Stimulated activated memory B cell treated with anti-CD40 and anti-IgM and Interleukin-4, amounts not matched to agents 10 μg/mL and 1 μg/mL and 100 μg/mL, for 72 hours (primary cell): Measurements from ENCODE around the gene DOCK9.
A peak's percentile ranks its signal among the peaks of the same experiment; 100 is the strongest.

ENCODE experiments used
- ATAC-seq: fragments of 150-1000 bp; cut with Tn5 transposase; 2 replicates; pipeline ENCODE4 v1.10.0; 2021
- H3K27ac Mint-ChIP-seq: one replicate; pipeline ENCODE4 v1.8.0; 2022; ENCODE audit warnings: mild to moderate bottlenecking, mixed read lengths
- H3K27me3 Mint-ChIP-seq: one replicate; pipeline ENCODE4 v1.8.0; 2022; ENCODE audit warnings: mixed read lengths
- H3K36me3 Mint-ChIP-seq: one replicate; pipeline ENCODE4 v1.8.0; 2022; ENCODE audit warnings: mixed read lengths
- H3K4me1 Mint-ChIP-seq: one replicate; pipeline ENCODE4 v1.8.0; 2022; ENCODE audit warnings: mixed read lengths
- H3K4me3 Mint-ChIP-seq: one replicate; pipeline ENCODE4 v1.8.0; 2022; ENCODE audit warnings: mild to moderate bottlenecking, moderate library complexity, mixed read lengths
- H3K9me3 Mint-ChIP-seq: one replicate; pipeline ENCODE4 v1.8.0; 2022; ENCODE audit warnings: mixed read lengths

DOCK9 gene

GRCh38 chr13:99003851-99004471 is 26.1 kb upstream of the DOCK9 start:
- H3K9me3 Mint-ChIP-seq = no peaks in the 10 kb centered on the region
- H3K27ac Mint-ChIP-seq = no peak overlapping the region
- no peaks in the 10 kb centered on the region for H3K27me3 Mint-ChIP-seq
- H3K36me3 Mint-ChIP-seq = no peaks in the 10 kb centered on the region
- H3K4me1 Mint-ChIP-seq = peaks cover 19% of the 10 kb centered on the region
- H3K4me3 Mint-ChIP-seq = no peak overlapping the region
- no peak for ATAC-seq

GRCh38 chr13:99003186-99003585 is 25.3 kb upstream of the DOCK9 start:
- Mint-ChIP-seq H3K27me3 (no peaks in the 10 kb centered on the region), H3K36me3 (no peaks in the 10 kb centered on the region), H3K27ac (no peak overlapping the region), H3K9me3 (no peaks in the 10 kb centered on the region), H3K4me3 (no peak overlapping the region), H3K4me1 (peaks cover 27% of the 10 kb centered on the region)
- ATAC-seq = no peak

GRCh38 chr13:99002172-99002710 is 24.4 kb upstream of the DOCK9 start:
- no peaks in the 10 kb centered on the region for H3K9me3 Mint-ChIP-seq
- no peak overlapping the region for H3K27ac Mint-ChIP-seq
- H3K36me3 Mint-ChIP-seq = no peaks in the 10 kb centered on the region
- ATAC-seq = no peak
- no peaks in the 10 kb centered on the region for H3K27me3 Mint-ChIP-seq
- H3K4me1 Mint-ChIP-seq = peaks cover 27% of the 10 kb centered on the region
- no peak overlapping the region for H3K4me3 Mint-ChIP-seq

GRCh38 chr13:99000137-99000536 is 22.3 kb upstream of the DOCK9 start:
- no peaks in the 10 kb centered on the region for H3K9me3 Mint-ChIP-seq
- H3K27me3 Mint-ChIP-seq = no peaks in the 10 kb centered on the region
- peaks cover 27% of the 10 kb centered on the region for H3K4me1 Mint-ChIP-seq
- no peak overlapping the region for H3K27ac Mint-ChIP-seq
- ATAC-seq = no peak
- no peaks in the 10 kb centered on the region for H3K36me3 Mint-ChIP-seq
- no peak overlapping the region for H3K4me3 Mint-ChIP-seq

- Mint-ChIP-seq H3K4me1 (peaks cover 27% of the 10 kb centered on the region), H3K9me3 (no peaks in the 10 kb centered on the region), H3K27me3 (no peaks in the 10 kb centered on the region), H3K36me3 (no peaks in the 10 kb centered on the region), H3K27ac (no peak overlapping the region), H3K4me3 (no peak overlapping the region)
- no peak for ATAC-seq
These were observed 21.7 kb upstream of the DOCK9 start for GRCh38 chr13:98999639-98999952.

- H3K4me3 Mint-ChIP-seq = no peak overlapping the region
- peak; percentile 68 for ATAC-seq
- no peak overlapping the region for H3K27ac Mint-ChIP-seq
- no peaks in the 10 kb centered on the region for H3K27me3 Mint-ChIP-seq
- peaks cover 27% of the 10 kb centered on the region for H3K4me1 Mint-ChIP-seq
- no peaks in the 10 kb centered on the region for H3K36me3 Mint-ChIP-seq
- H3K9me3 Mint-ChIP-seq = no peaks in the 10 kb centered on the region
These were observed 21.2 kb upstream of the DOCK9 start for GRCh38 chr13:98998831-98999638.

GRCh38 chr13:98997738-98998641 is 20.1 kb upstream of the DOCK9 start:
- Mint-ChIP-seq H3K27ac (no peak overlapping the region), H3K9me3 (no peaks in the 10 kb centered on the region), H3K4me3 (no peak overlapping the region)

GRCh38 chr13:98997011-98997730 is 19.3 kb upstream of the DOCK9 start:
- H3K27me3 Mint-ChIP-seq = no peaks in the 10 kb centered on the region
- H3K4me3 Mint-ChIP-seq = no peak overlapping the region
- H3K9me3 Mint-ChIP-seq = no peaks in the 10 kb centered on the region
- peaks cover 35% of the 10 kb centered on the region for H3K4me1 Mint-ChIP-seq
- H3K36me3 Mint-ChIP-seq = no peaks in the 10 kb centered on the region
- ATAC-seq = no peak
- no peak overlapping the region for H3K27ac Mint-ChIP-seq

More at GRCh38 chr13:98997738-98998641, 20.1 kb upstream of the DOCK9 start:
- H3K27me3 Mint-ChIP-seq = no peaks in the 10 kb centered on the region
- ATAC-seq = no peak
- peaks cover 27% of the 10 kb centered on the region for H3K4me1 Mint-ChIP-seq
- no peaks in the 10 kb centered on the region for H3K36me3 Mint-ChIP-seq

- Mint-ChIP-seq H3K4me1 (peaks cover 40% of the 10 kb centered on the region), H3K9me3 (no peaks in the 10 kb centered on the region), H3K27me3 (no peaks in the 10 kb centered on the region), H3K36me3 (no peaks in the 10 kb centered on the region), H3K4me3 (no peak overlapping the region), H3K27ac (no peak overlapping the region)
- ATAC-seq = no peak
These were observed 18.2 kb upstream of the DOCK9 start for GRCh38 chr13:98996046-98996445.

GRCh38 chr13:98994896-98995295 is 17.0 kb upstream of the DOCK9 start:
- no peak for ATAC-seq
- Mint-ChIP-seq H3K27ac (no peak overlapping the region), H3K9me3 (no peaks in the 10 kb centered on the region), H3K4me1 (peaks cover 29% of the 10 kb centered on the region), H3K4me3 (no peak overlapping the region), H3K36me3 (no peaks in the 10 kb centered on the region), H3K27me3 (no peaks in the 10 kb centered on the region)

- Mint-ChIP-seq H3K4me1 (peaks cover 21% of the 10 kb centered on the region), H3K27ac (no peak overlapping the region), H3K9me3 (no peaks in the 10 kb centered on the region), H3K27me3 (no peaks in the 10 kb centered on the region), H3K36me3 (no peaks in the 10 kb centered on the region), H3K4me3 (no peak overlapping the region)
- no peak for ATAC-seq
These were observed 16.2 kb upstream of the DOCK9 start for GRCh38 chr13:98994080-98994479.

- no peaks in the 10 kb centered on the region for H3K9me3 Mint-ChIP-seq
- H3K27ac Mint-ChIP-seq = no peak overlapping the region
- no peak overlapping the region for H3K4me3 Mint-ChIP-seq
- H3K4me1 Mint-ChIP-seq = peaks cover 13% of the 10 kb centered on the region
- no peak for ATAC-seq
- H3K36me3 Mint-ChIP-seq = no peaks in the 10 kb centered on the region
- no peaks in the 10 kb centered on the region for H3K27me3 Mint-ChIP-seq
These were observed 14.5 kb upstream of the DOCK9 start for GRCh38 chr13:98992355-98992754.

- H3K4me3 Mint-ChIP-seq = no peak overlapping the region
- ATAC-seq = no peak
- H3K27me3 Mint-ChIP-seq = no peaks in the 10 kb centered on the region
- H3K9me3 Mint-ChIP-seq = no peaks in the 10 kb centered on the region
- H3K27ac Mint-ChIP-seq = no peak overlapping the region
- H3K4me1 Mint-ChIP-seq = peaks cover 13% of the 10 kb centered on the region
- no peaks in the 10 kb centered on the region for H3K36me3 Mint-ChIP-seq
These were observed 12.8 kb upstream of the DOCK9 start for GRCh38 chr13:98990701-98991100.

GRCh38 chr13:98989469-98990235 is 11.8 kb upstream of the DOCK9 start:
- Mint-ChIP-seq H3K36me3 (no peaks in the 10 kb centered on the region), H3K27ac (no peak overlapping the region), H3K4me3 (no peak overlapping the region), H3K4me1 (peaks cover 13% of the 10 kb centered on the region), H3K27me3 (no peaks in the 10 kb centered on the region), H3K9me3 (no peaks in the 10 kb centered on the region)
- ATAC-seq = no peak
